A673 (cell line): ENCODE measurements around the gene BCAS2. TPM values are rescaled to one million over a fixed set of nuclear protein-coding genes. Genes with fewer than 3 reads are reported as not detected.

ENCODE experiments used
- BruUV-seq: library from RNA; stranded (reverse); fragments of 400-500 nt; replicated peaks from 2 replicates; lab custom pipeline; 2021; lab: Mats Ljungman, UMichigan
- CTCF ChIA-PET: fragments of 300-600 bp; sonication (Branson Sonifier 250); formaldehyde crosslinking; loops from one replicate; lab custom pipeline; 2022; ENCODE audit warnings: antibody characterized with exemption; lab: Charles Lee
- POLR2A ChIA-PET: fragments of 300-600 bp; sonication (Branson Sonifier 250); formaldehyde crosslinking; loops from one replicate; lab custom pipeline; 2022; ENCODE audit warnings: antibody characterized with exemption; ENCODE audit not compliant: low non-redundant PET; lab: Charles Lee
- DNase-seq: peaks from one replicate; pipeline ENCODE4 v3.0.0-alpha.2; 2015; ENCODE audit warnings: low spot score
- H3K27ac ChIP-seq: fragments of 200-600 bp; sonication (generic); 2 replicates; pipeline ENCODE4 v1.5.1; 2016; ENCODE audit warnings: mixed run types, low read depth, mild to moderate bottlenecking, mixed read lengths, antibody characterized with exemption, low read length; ENCODE audit not compliant: poor library complexity, severe bottlenecking
- H3K27me3 ChIP-seq: fragments of 200-600 bp; sonication (generic); replicated peaks from 2 replicates; pipeline ENCODE4 v1.6.1; 2017; ENCODE audit warnings: mixed run types, low read depth, mild to moderate bottlenecking, mixed read lengths, antibody characterized with exemption, low read length; ENCODE audit not compliant: insufficient read depth, poor library complexity
- H3K36me3 ChIP-seq: fragments of 200-600 bp; sonication (generic); 2 replicates; pipeline ENCODE4 v1.6.1; 2016; ENCODE audit warnings: mixed run types, mild to moderate bottlenecking, mixed read lengths, antibody characterized with exemption, low read length; ENCODE audit not compliant: insufficient read depth, poor library complexity, severe bottlenecking
- H3K4me1 ChIP-seq: fragments of 200-600 bp; sonication (generic); 2 replicates; pipeline ENCODE4 v1.6.1; 2017; ENCODE audit warnings: mixed run types, mild to moderate bottlenecking, mixed read lengths, antibody characterized with exemption, low read length; ENCODE audit not compliant: insufficient read depth, poor library complexity, severe bottlenecking
- H3K4me3 ChIP-seq: fragments of 200-600 bp; sonication (generic); 2 replicates; pipeline ENCODE4 v1.5.1; 2016; ENCODE audit warnings: low read depth, mixed run types, mild to moderate bottlenecking, mixed read lengths, low read length; ENCODE audit not compliant: poor library complexity, severe bottlenecking
- H3K9me3 ChIP-seq: fragments of 200-600 bp; sonication (generic); 2 replicates; pipeline ENCODE4 v1.6.1; 2016; ENCODE audit warnings: mixed run types, low read depth, mild to moderate bottlenecking, mixed read lengths, antibody characterized with exemption, low read length; ENCODE audit not compliant: poor library complexity, severe bottlenecking
- EZH2 ChIP-seq: fragments of 200-600 bp; sonication (generic); IDR thresholded peaks from 2 replicates; pipeline ENCODE4 v1.6.1; 2017; ENCODE audit warnings: borderline replicate concordance, low read depth, mild to moderate bottlenecking, mixed read lengths, antibody characterized with exemption, low read length; ENCODE audit not compliant: poor library complexity, severe bottlenecking
- intact Hi-C: fragments of 100-400 bp; cut with micrococcal nuclease; formaldehyde crosslinking; loops from one replicate; pipeline ENCODE4 v1.10.0; 2022; ENCODE audit not compliant: unreplicated experiment
- total RNA-seq: library from RNA; stranded (reverse); gene quantifications from 2 replicates; pipeline ENCODE4 v1.2.3, GENCODE V29; 2021
- TF ChIP-seq, protein P1 (sequence below): fragments of 300-800, 200-600 bp; sonication (generic); conservative IDR thresholded peaks from 2 replicates; pipeline ENCODE4 v1.5.1; 2017; ENCODE audit warnings: low read depth, mild to moderate bottlenecking, antibody characterized with exemption, low read length, moderate library complexity, mixed read lengths

Gene BCAS2
- total RNA-seq, 1 experiment from 2014 or later, result 75.7 TPM

DNA sequence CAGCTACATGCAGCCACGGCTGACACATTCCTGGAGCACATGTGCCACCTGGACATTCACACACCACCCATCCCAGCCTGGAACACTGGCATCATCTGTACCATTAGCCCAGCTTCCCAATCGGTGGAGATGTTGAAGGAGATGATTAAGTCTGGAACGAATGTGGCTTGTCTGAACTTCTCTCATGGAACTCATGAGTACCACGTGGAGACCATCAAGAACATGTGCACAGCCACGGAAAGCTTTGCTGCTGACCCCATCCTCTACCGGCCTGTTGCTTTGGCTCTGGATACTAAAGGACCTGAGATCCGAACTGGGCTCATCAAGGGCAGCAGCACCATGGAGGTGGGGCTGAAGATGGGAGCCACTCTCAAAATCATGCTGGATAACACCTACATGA is 45.4 kb downstream of the BCAS2 start:
- Histone ChIP-seq H3K9me3 (no peaks in the 10 kb centered on the region), H3K36me3 (no peaks in the 10 kb centered on the region), H3K27ac (no peak overlapping the region), H3K4me3 (no peak overlapping the region), H3K4me1 (no peaks in the 10 kb centered on the region), H3K27me3 (no peaks in the 10 kb centered on the region)
- no TSS peak for BruUV-seq
- ChIA-PET CTCF (no interaction called here), POLR2A (no interaction called here)
- DNase-seq, result no peak
- TF ChIP-seq, protein P1, sequence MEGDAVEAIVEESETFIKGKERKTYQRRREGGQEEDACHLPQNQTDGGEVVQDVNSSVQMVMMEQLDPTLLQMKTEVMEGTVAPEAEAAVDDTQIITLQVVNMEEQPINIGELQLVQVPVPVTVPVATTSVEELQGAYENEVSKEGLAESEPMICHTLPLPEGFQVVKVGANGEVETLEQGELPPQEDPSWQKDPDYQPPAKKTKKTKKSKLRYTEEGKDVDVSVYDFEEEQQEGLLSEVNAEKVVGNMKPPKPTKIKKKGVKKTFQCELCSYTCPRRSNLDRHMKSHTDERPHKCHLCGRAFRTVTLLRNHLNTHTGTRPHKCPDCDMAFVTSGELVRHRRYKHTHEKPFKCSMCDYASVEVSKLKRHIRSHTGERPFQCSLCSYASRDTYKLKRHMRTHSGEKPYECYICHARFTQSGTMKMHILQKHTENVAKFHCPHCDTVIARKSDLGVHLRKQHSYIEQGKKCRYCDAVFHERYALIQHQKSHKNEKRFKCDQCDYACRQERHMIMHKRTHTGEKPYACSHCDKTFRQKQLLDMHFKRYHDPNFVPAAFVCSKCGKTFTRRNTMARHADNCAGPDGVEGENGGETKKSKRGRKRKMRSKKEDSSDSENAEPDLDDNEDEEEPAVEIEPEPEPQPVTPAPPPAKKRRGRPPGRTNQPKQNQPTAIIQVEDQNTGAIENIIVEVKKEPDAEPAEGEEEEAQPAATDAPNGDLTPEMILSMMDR, result no peak
- TF ChIP-seq EZH2, result no peak
- intact Hi-C loops, result no loop called here

DNA sequence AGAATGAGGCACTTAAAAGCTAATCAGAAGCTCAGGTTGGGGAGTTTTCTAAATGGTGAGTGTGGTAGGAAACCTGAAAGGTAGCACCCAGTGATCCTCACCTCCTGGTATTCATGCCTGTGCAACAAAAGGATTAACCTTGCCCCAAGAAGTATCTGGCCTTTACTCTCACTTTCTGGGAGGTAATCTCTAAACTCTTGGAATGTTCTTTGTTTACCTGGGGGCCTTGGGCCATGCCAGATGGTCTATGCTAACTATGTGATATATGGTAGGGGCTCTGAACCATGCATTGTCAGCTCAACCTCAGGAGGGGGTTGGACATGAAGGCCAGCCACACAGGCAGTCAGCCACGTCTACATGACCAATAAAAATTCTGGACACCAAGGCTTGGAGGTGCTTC is 46.0 kb downstream of the BCAS2 start:
- intact Hi-C loops, result no loop called here
- ChIA-PET POLR2A (no interaction called here), CTCF (no interaction called here)
- no peaks in the 10 kb centered on the region for H3K36me3 ChIP-seq
- no peak for DNase-seq
- no TSS peak for BruUV-seq
- TF ChIP-seq, protein P1, result no peak
- no peak for TF ChIP-seq EZH2
- no peaks in the 10 kb centered on the region for H3K4me1 ChIP-seq
- no peak overlapping the region for H3K4me3 ChIP-seq
- no peaks in the 10 kb centered on the region for H3K9me3 ChIP-seq
- H3K27me3 ChIP-seq, result no peaks in the 10 kb centered on the region
- H3K27ac ChIP-seq, result no peak overlapping the region

DNA sequence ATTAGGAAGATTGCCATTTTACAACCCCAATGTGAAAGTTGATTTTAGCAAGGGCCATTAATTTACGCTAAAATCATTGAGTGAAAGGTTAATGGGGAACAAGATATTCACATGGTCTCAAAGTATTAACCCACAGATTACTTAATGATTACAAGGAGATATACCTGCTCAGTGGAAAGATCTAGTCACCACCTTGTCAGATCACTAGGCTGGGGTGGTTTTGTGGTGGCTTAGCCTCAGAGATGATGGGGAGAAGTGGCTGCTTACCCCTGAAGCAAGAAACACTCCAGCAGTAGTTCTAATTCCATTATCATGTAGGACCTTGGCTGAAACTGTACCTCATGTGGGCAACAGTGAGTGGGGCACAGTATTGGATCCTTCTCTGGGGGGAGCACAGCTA is 50.3 kb downstream of the BCAS2 start:
- intact Hi-C loops, result no loop called here
- Histone ChIP-seq H3K36me3 (no peaks in the 10 kb centered on the region), H3K4me3 (no peak overlapping the region), H3K27me3 (no peaks in the 10 kb centered on the region), H3K9me3 (no peaks in the 10 kb centered on the region), H3K27ac (no peak overlapping the region), H3K4me1 (no peaks in the 10 kb centered on the region)
- ChIA-PET POLR2A (no interaction called here), CTCF (no interaction called here)
- no TSS peak for BruUV-seq
- DNase-seq, result no peak
- TF ChIP-seq EZH2, result no peak
- TF ChIP-seq, protein P1, result no peak
